ENCODE data around the gene RIBC2.
A peak's percentile ranks its signal among the peaks of the same experiment; 100 is the strongest.
"Not testable (repeated sequence)": the region's sequence is repeated elsewhere in the genome, so short reads cannot be mapped to it uniquely, and the experiment has no call there.

The RIBC2 gene

GRCh38 chr22:45435544-45436139 is 22.1 kb downstream of the RIBC2 start:
- Histone ChIP-seq H3K36me3 (ENCODE audit: control insufficient read depth in 2 of 2, insufficient read depth in 2 of 2, low read length in 2 of 2) (no peaks in the 10 kb centered on the region), H3K9ac (ENCODE audit: low read length in 2 of 2) (peak overlapping the region; percentile 49 to 60), H3K27ac (ENCODE audit: low read length) (peak overlapping the region; percentile 24), H3K4me1 (ENCODE audit: control insufficient read depth, insufficient read depth, low read length) (peaks cover 9% of the 10 kb centered on the region), H3K4me3 (ENCODE audit: low read length in 2 of 2) (peak overlapping the region; percentile 44 to 58), H3K9me3 (ENCODE audit: control insufficient read depth in 2 of 2, low read length in 2 of 2) (no peaks in the 10 kb centered on the region), H3K27me3 (ENCODE audit: control insufficient read depth in 1 of 2, insufficient read depth in 2 of 2, low read length in 2 of 2) (no peaks in the 10 kb centered on the region)

- H3K9ac ChIP-seq (ENCODE audit: low read length in 2 of 2); H3K36me3 ChIP-seq (ENCODE audit: control insufficient read depth in 2 of 2, insufficient read depth in 2 of 2, low read length in 2 of 2); H3K9me3 ChIP-seq (ENCODE audit: control insufficient read depth in 2 of 2, low read length in 2 of 2); H3K4me3 ChIP-seq (ENCODE audit: low read length in 2 of 2); H3K27me3 ChIP-seq (ENCODE audit: control insufficient read depth in 1 of 2, insufficient read depth in 2 of 2, low read length in 2 of 2); H3K27ac ChIP-seq (ENCODE audit: low read length); H3K4me1 ChIP-seq (ENCODE audit: control insufficient read depth, insufficient read depth, low read length): not testable (repeated sequence)
Observed at GRCh38 chr22:45436871-45437517, 23.5 kb downstream of the RIBC2 start.

- Histone ChIP-seq H3K4me3 (ENCODE audit: low read length in 2 of 2) (no peak overlapping the region), H3K27me3 (ENCODE audit: control insufficient read depth in 1 of 2, insufficient read depth in 2 of 2, low read length in 2 of 2) (no peaks in the 10 kb centered on the region), H3K9ac (ENCODE audit: low read length in 2 of 2) (no peak overlapping the region), H3K27ac (ENCODE audit: low read length) (no peak overlapping the region), H3K9me3 (ENCODE audit: control insufficient read depth in 2 of 2, low read length in 2 of 2) (no peaks in the 10 kb centered on the region), H3K36me3 (ENCODE audit: control insufficient read depth in 2 of 2, insufficient read depth in 2 of 2, low read length in 2 of 2) (no peaks in the 10 kb centered on the region), H3K4me1 (ENCODE audit: control insufficient read depth, insufficient read depth, low read length) (peaks cover 11% of the 10 kb centered on the region)
Observed at GRCh38 chr22:45438336-45438735, 24.8 kb downstream of the RIBC2 start.

- not testable (repeated sequence) for H3K27me3 ChIP-seq (ENCODE audit: control insufficient read depth in 1 of 2, insufficient read depth in 2 of 2, low read length in 2 of 2); H3K9ac ChIP-seq (ENCODE audit: low read length in 2 of 2); H3K27ac ChIP-seq (ENCODE audit: low read length); H3K4me3 ChIP-seq (ENCODE audit: low read length in 2 of 2); H3K36me3 ChIP-seq (ENCODE audit: control insufficient read depth in 2 of 2, insufficient read depth in 2 of 2, low read length in 2 of 2); H3K9me3 ChIP-seq (ENCODE audit: control insufficient read depth in 2 of 2, low read length in 2 of 2); H3K4me1 ChIP-seq (ENCODE audit: control insufficient read depth, insufficient read depth, low read length)
Observed at GRCh38 chr22:45440688-45441087, 27.2 kb downstream of the RIBC2 start.

GRCh38 chr22:45441138-45441537 is 27.6 kb downstream of the RIBC2 start:
- H3K9ac ChIP-seq (ENCODE audit: low read length in 2 of 2), result no peak overlapping the region
- H3K4me3 ChIP-seq (ENCODE audit: low read length in 2 of 2), result no peak overlapping the region
- no peaks in the 10 kb centered on the region for H3K27me3 ChIP-seq (ENCODE audit: control insufficient read depth in 1 of 2, insufficient read depth in 2 of 2, low read length in 2 of 2)

GRCh38 chr22:45442116-45442515 is 28.6 kb downstream of the RIBC2 start:
- Histone ChIP-seq H3K36me3 (ENCODE audit: control insufficient read depth in 2 of 2, insufficient read depth in 2 of 2, low read length in 2 of 2) (no peaks in the 10 kb centered on the region), H3K27me3 (ENCODE audit: control insufficient read depth in 1 of 2, insufficient read depth in 2 of 2, low read length in 2 of 2) (no peaks in the 10 kb centered on the region), H3K9me3 (ENCODE audit: control insufficient read depth in 2 of 2, low read length in 2 of 2) (no peaks in the 10 kb centered on the region), H3K27ac (ENCODE audit: low read length) (no peak overlapping the region), H3K4me1 (ENCODE audit: control insufficient read depth, insufficient read depth, low read length) (peaks cover 3% of the 10 kb centered on the region), H3K4me3 (ENCODE audit: low read length in 2 of 2) (no peak overlapping the region), H3K9ac (ENCODE audit: low read length in 2 of 2) (no peak overlapping the region)

More at GRCh38 chr22:45441138-45441537, 27.6 kb downstream of the RIBC2 start:
- Histone ChIP-seq H3K36me3 (ENCODE audit: control insufficient read depth in 2 of 2, insufficient read depth in 2 of 2, low read length in 2 of 2) (no peaks in the 10 kb centered on the region), H3K9me3 (ENCODE audit: control insufficient read depth in 2 of 2, low read length in 2 of 2) (no peaks in the 10 kb centered on the region), H3K27ac (ENCODE audit: low read length) (no peak overlapping the region), H3K4me1 (ENCODE audit: control insufficient read depth, insufficient read depth, low read length) (peaks cover 3% of the 10 kb centered on the region)

- H3K4me1 ChIP-seq (ENCODE audit: control insufficient read depth, insufficient read depth, low read length), result peaks cover 3% of the 10 kb centered on the region
- no peaks in the 10 kb centered on the region for H3K9me3 ChIP-seq (ENCODE audit: control insufficient read depth in 2 of 2, low read length in 2 of 2)
- H3K27ac ChIP-seq (ENCODE audit: low read length), result no peak overlapping the region
- H3K36me3 ChIP-seq (ENCODE audit: control insufficient read depth in 2 of 2, insufficient read depth in 2 of 2, low read length in 2 of 2), result no peaks in the 10 kb centered on the region
- no peaks in the 10 kb centered on the region for H3K27me3 ChIP-seq (ENCODE audit: control insufficient read depth in 1 of 2, insufficient read depth in 2 of 2, low read length in 2 of 2)
- no peak overlapping the region for H3K9ac ChIP-seq (ENCODE audit: low read length in 2 of 2)
- no peak overlapping the region for H3K4me3 ChIP-seq (ENCODE audit: low read length in 2 of 2)
Observed at GRCh38 chr22:45444168-45444567, 30.7 kb downstream of the RIBC2 start.

GRCh38 chr22:45445031-45445710 is 31.7 kb downstream of the RIBC2 start:
- Histone ChIP-seq H3K9ac (ENCODE audit: low read length in 2 of 2) (no peak overlapping the region), H3K4me3 (ENCODE audit: low read length in 2 of 2) (no peak overlapping the region), H3K4me1 (ENCODE audit: control insufficient read depth, insufficient read depth, low read length) (peaks cover 3% of the 10 kb centered on the region)

GRCh38 chr22:45446216-45446615 is 32.7 kb downstream of the RIBC2 start:
- no peak overlapping the region for H3K4me3 ChIP-seq (ENCODE audit: low read length in 2 of 2)
- H3K27ac ChIP-seq (ENCODE audit: low read length), result no peak overlapping the region
- no peaks in the 10 kb centered on the region for H3K9me3 ChIP-seq (ENCODE audit: control insufficient read depth in 2 of 2, low read length in 2 of 2)
- no peaks in the 10 kb centered on the region for H3K27me3 ChIP-seq (ENCODE audit: control insufficient read depth in 1 of 2, insufficient read depth in 2 of 2, low read length in 2 of 2)
- peaks cover 6% of the 10 kb centered on the region for H3K4me1 ChIP-seq (ENCODE audit: control insufficient read depth, insufficient read depth, low read length)
- H3K9ac ChIP-seq (ENCODE audit: low read length in 2 of 2), result no peak overlapping the region
- H3K36me3 ChIP-seq (ENCODE audit: control insufficient read depth in 2 of 2, insufficient read depth in 2 of 2, low read length in 2 of 2), result no peaks in the 10 kb centered on the region

More at GRCh38 chr22:45445031-45445710, 31.7 kb downstream of the RIBC2 start:
- no peaks in the 10 kb centered on the region for H3K36me3 ChIP-seq (ENCODE audit: control insufficient read depth in 2 of 2, insufficient read depth in 2 of 2, low read length in 2 of 2)
- no peak overlapping the region for H3K27ac ChIP-seq (ENCODE audit: low read length)
- H3K9me3 ChIP-seq (ENCODE audit: control insufficient read depth in 2 of 2, low read length in 2 of 2), result no peaks in the 10 kb centered on the region
- H3K27me3 ChIP-seq (ENCODE audit: control insufficient read depth in 1 of 2, insufficient read depth in 2 of 2, low read length in 2 of 2), result no peaks in the 10 kb centered on the region

- not testable (repeated sequence) for H3K4me3 ChIP-seq (ENCODE audit: low read length in 2 of 2); H3K27me3 ChIP-seq (ENCODE audit: control insufficient read depth in 1 of 2, insufficient read depth in 2 of 2, low read length in 2 of 2); H3K4me1 ChIP-seq (ENCODE audit: control insufficient read depth, insufficient read depth, low read length); H3K36me3 ChIP-seq (ENCODE audit: control insufficient read depth in 2 of 2, insufficient read depth in 2 of 2, low read length in 2 of 2); H3K9ac ChIP-seq (ENCODE audit: low read length in 2 of 2); H3K27ac ChIP-seq (ENCODE audit: low read length); H3K9me3 ChIP-seq (ENCODE audit: control insufficient read depth in 2 of 2, low read length in 2 of 2)
Observed at GRCh38 chr22:45447596-45447995, 34.1 kb downstream of the RIBC2 start.

- Histone ChIP-seq H3K9ac (ENCODE audit: low read length in 2 of 2) (no peak overlapping the region), H3K27me3 (ENCODE audit: control insufficient read depth in 1 of 2, insufficient read depth in 2 of 2, low read length in 2 of 2) (no peaks in the 10 kb centered on the region), H3K4me1 (ENCODE audit: control insufficient read depth, insufficient read depth, low read length) (peaks cover 10% of the 10 kb centered on the region), H3K27ac (ENCODE audit: low read length) (no peak overlapping the region), H3K9me3 (ENCODE audit: control insufficient read depth in 2 of 2, low read length in 2 of 2) (no peaks in the 10 kb centered on the region), H3K36me3 (ENCODE audit: control insufficient read depth in 2 of 2, insufficient read depth in 2 of 2, low read length in 2 of 2) (no peaks in the 10 kb centered on the region), H3K4me3 (ENCODE audit: low read length in 2 of 2) (no peak overlapping the region)
Observed at GRCh38 chr22:45448431-45448830, 34.9 kb downstream of the RIBC2 start.
